Loucy (cell line): Measurements from ENCODE around the gene GIMAP1.
"Not testable (repeated sequence)": the region's sequence is repeated elsewhere in the genome, so short reads cannot be mapped to it uniquely, and the experiment has no call there.

ENCODE experiments used
- H2AFZ ChIP-seq: fragments of 200-600 bp; sonication (generic); 2 replicates; pipeline ENCODE4 v1.6.0; 2016; ENCODE audit warnings: antibody characterized with exemption, mild to moderate bottlenecking, low read length, moderate library complexity
- H3F3A ChIP-seq: fragments of 200-600 bp; 2 replicates; pipeline ENCODE4 v1.6.0; 2016; ENCODE audit warnings: antibody characterized with exemption, low read depth, mild to moderate bottlenecking
- H3K27me3 ChIP-seq: fragments of 200-600 bp; sonication (generic); 2 replicates; pipeline ENCODE4 v1.6.1; 2014; ENCODE audit warnings: low read length, mild to moderate bottlenecking; ENCODE audit not compliant: insufficient read depth, poor library complexity, severe bottlenecking
- H3K36me3 ChIP-seq: fragments of 200-600 bp; sonication (generic); 2 replicates; pipeline ENCODE4 v1.6.1; 2016; ENCODE audit warnings: low read length; ENCODE audit not compliant: insufficient read depth
- H3K4me1 ChIP-seq: fragments of 200-600 bp; sonication (generic); 2 replicates; pipeline ENCODE4 v1.5.1; 2014; ENCODE audit warnings: low read length, mild to moderate bottlenecking; ENCODE audit not compliant: insufficient read depth, poor library complexity, severe bottlenecking
- H3K4me2 ChIP-seq: fragments of 200-600 bp; sonication (generic); 2 replicates; pipeline ENCODE4 v1.6.0; 2014; ENCODE audit warnings: antibody characterized with exemption, low read length, low read depth, mild to moderate bottlenecking; ENCODE audit not compliant: poor library complexity, severe bottlenecking
- H3K4me3 ChIP-seq: fragments of 200-600 bp; sonication (generic); 2 replicates; pipeline ENCODE4 v1.5.1; 2014; ENCODE audit warnings: low read length, mild to moderate bottlenecking, mixed read lengths; ENCODE audit not compliant: poor library complexity, severe bottlenecking
- H3K79me2 ChIP-seq: fragments of 200-600 bp; sonication (generic); 2 replicates; pipeline ENCODE4 v1.6.1; 2014; ENCODE audit warnings: low read length; ENCODE audit not compliant: insufficient read depth
- H3K9ac ChIP-seq: fragments of 200-600 bp; sonication (generic); 2 replicates; pipeline ENCODE4 v1.6.0; 2014; ENCODE audit warnings: mild to moderate bottlenecking, low read depth, low read length, moderate library complexity; ENCODE audit not compliant: poor library complexity, severe bottlenecking
- H3K9me2 ChIP-seq: fragments of 200-600 bp; sonication (generic); replicated peaks from 2 replicates; pipeline ENCODE4 v1.6.1; 2016; ENCODE audit warnings: low read depth, low read length, mixed read lengths
- H3K9me3 ChIP-seq: fragments of 200-600 bp; sonication (generic); 2 replicates; pipeline ENCODE4 v1.6.1; 2014; ENCODE audit warnings: mild to moderate bottlenecking, antibody characterized with exemption, low read length, low read depth; ENCODE audit not compliant: insufficient read depth
- H4K20me1 ChIP-seq: fragments of 200-600 bp; sonication (generic); 2 replicates; pipeline ENCODE4 v1.6.0; 2014; ENCODE audit warnings: antibody characterized with exemption, low read length, mild to moderate bottlenecking; ENCODE audit not compliant: insufficient read depth, poor library complexity, severe bottlenecking
- CTCF ChIP-seq: fragments of 200-600 bp; sonication (generic); conservative IDR thresholded peaks from 2 replicates; pipeline ENCODE4 v1.5.1; 2014; ENCODE audit warnings: mild to moderate bottlenecking, antibody characterized with exemption, low read length
- EZH2phosphoT487 ChIP-seq: fragments of 200-600 bp; IDR thresholded peaks from 2 replicates; pipeline ENCODE4 v1.6.1; 2018; ENCODE audit warnings: antibody characterized with exemption, mild to moderate bottlenecking, moderate library complexity, borderline replicate concordance

Gene GIMAP1

GRCh38 chr7:150716368-150716767, at the start of gene GIMAP1:
Gene GIMAP1 (plus strand): TSS chr7:150716613. CDS start chr7:150719048, 2,435 bp downstream.
- peaks cover 9% of the 10 kb centered on the region; the same call in 1 of the 2 replicates for H3K36me3 ChIP-seq
- peaks cover 8% of the 10 kb centered on the region; the same call in 1 of the 2 replicates for H3K9me3 ChIP-seq
- peak within 1 kb of the TSS; percentile 77 for H3K4me3 ChIP-seq
- no peaks in the 10 kb centered on the region for H3K9me2 ChIP-seq
- peak within 1 kb of the TSS; percentile 88 for H3K9ac ChIP-seq
- H3K27me3 ChIP-seq: no peaks in the 10 kb centered on the region
- TF ChIP-seq CTCF (no peak), EZH2phosphoT487 (no peak)
- peaks cover 41% of the 10 kb centered on the region for H3K4me1 ChIP-seq
- H4K20me1 ChIP-seq: no peaks in the 10 kb centered on the region
- peaks cover 50% of the 10 kb centered on the region for H3K79me2 ChIP-seq
- H3K4me2 ChIP-seq: peak within 1 kb of the TSS; percentile 84
- peak within 1 kb of the TSS; percentile 10; the same call in 1 of the 2 replicates for H2AFZ ChIP-seq
- no peaks in the 10 kb centered on the region for H3F3A ChIP-seq

GRCh38 chr7:150668472-150668911, 47.9 kb upstream of the GIMAP1 start:
- TF ChIP-seq EZH2phosphoT487 (no peak), CTCF (no peak)
- Histone ChIP-seq H3K79me2 (no peaks in the 10 kb centered on the region), H3K9ac (peak overlapping the region; percentile 71), H3K4me2 (peak overlapping the region; percentile 65), H3K9me3 (peaks cover 8% of the 10 kb centered on the region), H3K27me3 (no peaks in the 10 kb centered on the region), H3F3A (peaks cover 31% of the 10 kb centered on the region), H3K36me3 (no peaks in the 10 kb centered on the region), H2AFZ (no peak overlapping the region), H3K9me2 (no peaks in the 10 kb centered on the region), H4K20me1 (no peaks in the 10 kb centered on the region), H3K4me3 (peak overlapping the region; percentile 54), H3K4me1 (peaks cover 79% of the 10 kb centered on the region)

GRCh38 chr7:150668977-150669376, 47.4 kb upstream of the GIMAP1 start:
- TF ChIP-seq CTCF: no peak
- no peak for TF ChIP-seq EZH2phosphoT487
- no peaks in the 10 kb centered on the region for H4K20me1 ChIP-seq
- H3F3A ChIP-seq: peaks cover 31% of the 10 kb centered on the region
- no peaks in the 10 kb centered on the region for H3K27me3 ChIP-seq
- H3K9me2 ChIP-seq: no peaks in the 10 kb centered on the region
- peaks cover 74% of the 10 kb centered on the region for H3K4me1 ChIP-seq
- H3K4me3 ChIP-seq: peak overlapping the region; percentile 54
- no peaks in the 10 kb centered on the region for H3K79me2 ChIP-seq
- H3K9ac ChIP-seq: peak overlapping the region; percentile 71
- H2AFZ ChIP-seq: no peak overlapping the region
- no peaks in the 10 kb centered on the region for H3K36me3 ChIP-seq
- H3K9me3 ChIP-seq: peaks cover 13% of the 10 kb centered on the region
- H3K4me2 ChIP-seq: peak overlapping the region; percentile 65

GRCh38 chr7:150671798-150672585, 44.4 kb upstream of the GIMAP1 start:
- not testable (repeated sequence) for H3K9me2 ChIP-seq, H2AFZ ChIP-seq, H4K20me1 ChIP-seq, H3K4me2 ChIP-seq, H3K27me3 ChIP-seq, H3K36me3 ChIP-seq, H3K4me3 ChIP-seq, H3K79me2 ChIP-seq
- H3K9me3 ChIP-seq: peaks cover 17% of the 10 kb centered on the region
- H3K9ac ChIP-seq: peak overlapping the region; percentile 71
- H3F3A ChIP-seq: peaks cover 29% of the 10 kb centered on the region
- peaks cover 65% of the 10 kb centered on the region for H3K4me1 ChIP-seq
